Spleen (tissue), 11 donors: ENCODE results near the gene HTR5A. TPM values are rescaled to one million over a fixed set of nuclear protein-coding genes. Genes with fewer than 3 reads are reported as not detected.

Source experiments
- DNase-seq: peaks from one replicate; pipeline ENCODE4 v3.0.0-alpha.2; 2020
- H3K27ac ChIP-seq, 8 donors: fragments of 200-600 bp; sonication (generic) in 7 of 8; 1 replicate in 4 of 8; 2 replicates in 4 of 8; pipeline versions ENCODE4 v1.5.0 to v1.8.0; 2016 to 2021; ENCODE audit warnings: inconsistent platforms in 4 of 8, mild to moderate bottlenecking in 4 of 8, moderate library complexity in 1 of 8
- H3K27me3 ChIP-seq, 7 donors: fragments of 200-600 bp; sonication (generic) in 6 of 7; replicated peaks in 1 of 7; 1 replicate in 4 of 7; 2 replicates in 3 of 7; pipeline versions ENCODE4 v1.5.0 to v1.8.0; 2016 to 2021; ENCODE audit warnings: inconsistent platforms in 3 of 7, mild to moderate bottlenecking in 1 of 7
- H3K36me3 ChIP-seq, 6 donors: fragments of 200-600 bp; sonication (generic) in 5 of 6; 1 replicate in 4 of 6; 2 replicates in 2 of 6; pipeline versions ENCODE4 v1.5.0 to v1.8.0; 2016 to 2021; ENCODE audit warnings: inconsistent platforms in 2 of 6
- H3K4me1 ChIP-seq, 6 donors: fragments of 200-600 bp; sonication (generic) in 5 of 6; 1 replicate in 3 of 6; 2 replicates in 3 of 6; pipeline versions ENCODE4 v1.5.0 to v1.8.0; 2016 to 2021; ENCODE audit warnings: inconsistent platforms in 3 of 6
- H3K4me3 ChIP-seq, 8 donors: fragments of 200-600 bp; sonication (generic) in 7 of 8; 1 replicate in 4 of 8; 2 replicates in 4 of 8; pipeline versions ENCODE4 v1.5.0 to v1.8.0; 2016 to 2021; ENCODE audit warnings: inconsistent platforms in 4 of 8, mild to moderate bottlenecking in 4 of 8, moderate library complexity in 2 of 8
- H3K9me3 ChIP-seq, 8 donors: fragments of 200-600 bp; sonication (generic) in 7 of 8; 1 replicate in 4 of 8; 2 replicates in 4 of 8; pipeline versions ENCODE4 v1.5.0 to v1.8.0; 2016 to 2021; ENCODE audit warnings: inconsistent platforms in 4 of 8
- POLR2A ChIP-seq, 3 donors: fragments of 450-650 bp; IDR thresholded peaks; one replicate each; pipeline ENCODE4 v1.5.1; 2017; ENCODE audit warnings: antibody characterized with exemption in 3 of 3, mild to moderate bottlenecking in 1 of 3
- POLR2AphosphoS5 ChIP-seq, 3 donors: sonication (generic); formaldehyde crosslinking; IDR thresholded peaks; one replicate each; pipeline ENCODE4 v1.5.1; 2017; ENCODE audit warnings: antibody characterized with exemption in 3 of 3
- WGBS, 5 donors: extraction: QIAGEN DNeasy Blood & Tissue Kit in 3 of 5; methylation state at CpG; one replicate each; pipeline versions ENCODE4 v1.1.5 to v1.1.7; 2013 to 2018; 5-methylcytosine and 5-hydroxymethylcytosine counted together
- intact Hi-C: fragments of 100-400 bp; cut with DNase I; formaldehyde crosslinking; loops from one replicate; pipeline ENCODE4 v1.15.0; 2023; ENCODE audit warnings: low total_unique reads
- polyA plus RNA-seq, 3 donors: library from polyadenylated mRNA; stranded (reverse); fragments of 200-250 nt; gene quantifications; one replicate each; pipeline ENCODE4 v1.2.1, GENCODE V29; 2013
- small RNA-seq, 4 donors: library from RNA; depleted of rRNA; stranded (forward); fragments of <200 nt; gene quantifications; one replicate each; pipeline ENCODE3, GENCODE V24; 2016
- total RNA-seq, 7 donors: library from RNA; depleted of rRNA in 3 of 7; stranded (reverse); fragments of >200 nt in 3 of 7; fragmentation: NEBNext Ultra II Directional in 4 of 7; extraction: Animal tissue kit (Norgen Biotek cat#: 25700) in 4 of 7; gene quantifications; one replicate each; pipeline versions ENCODE4 v1.1.0 to v1.2.1, GENCODE V29; 2016 to 2021
- TF ChIP-seq, protein P1 (sequence below), 11 experiments: fragments of 200-600 bp in 7 of 11; fragments of 450-650 bp in 4 of 11; sonication (generic) in 4 of 11; IDR thresholded peaks in 8 of 11; conservative IDR thresholded peaks in 3 of 11; 1 replicate in 7 of 11; 2 replicates in 4 of 11; pipeline versions ENCODE4 v1.4.0 to v1.8.0; 2016 to 2021; ENCODE audit warnings: antibody characterized with exemption in 11 of 11, inconsistent platforms in 4 of 11, mild to moderate bottlenecking in 1 of 11
- donor health status: healthy with polysubstance abuse.
- donor health status: DM: no; HTN: no; CAD: no; lungs with moderate emphysema.
- donor health status: DM: no; HTN: no; CAD: no.
- donor health status: Bipolar disorder and iron deficiency.
- donor health status: healthy.
- donor health status: DM: no; HTN: no; CAD: no.
- donor health status: DM: yes; HTN: yes; CAD: no.

Gene HTR5A
- total and polyA plus RNA-seq, 10 donors: not detected

DNA sequence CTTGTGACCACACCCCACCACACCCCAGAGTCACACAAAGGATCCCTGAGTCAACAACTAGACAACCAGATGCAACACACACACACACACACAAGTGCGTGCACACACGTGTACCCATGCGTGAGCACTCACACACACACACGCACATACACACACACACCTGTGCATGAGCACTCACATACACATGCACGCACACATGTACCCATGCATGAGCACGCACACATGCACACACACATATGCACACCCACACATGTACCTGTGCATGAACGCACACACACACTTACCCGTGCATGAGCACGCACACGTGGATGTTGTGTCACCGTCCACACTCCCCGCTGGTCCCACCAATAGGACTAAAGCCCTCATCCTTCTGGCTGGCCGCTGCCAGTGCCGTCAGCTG, 60.4 kb downstream of the HTR5A start:
- TF ChIP-seq, protein P1, sequence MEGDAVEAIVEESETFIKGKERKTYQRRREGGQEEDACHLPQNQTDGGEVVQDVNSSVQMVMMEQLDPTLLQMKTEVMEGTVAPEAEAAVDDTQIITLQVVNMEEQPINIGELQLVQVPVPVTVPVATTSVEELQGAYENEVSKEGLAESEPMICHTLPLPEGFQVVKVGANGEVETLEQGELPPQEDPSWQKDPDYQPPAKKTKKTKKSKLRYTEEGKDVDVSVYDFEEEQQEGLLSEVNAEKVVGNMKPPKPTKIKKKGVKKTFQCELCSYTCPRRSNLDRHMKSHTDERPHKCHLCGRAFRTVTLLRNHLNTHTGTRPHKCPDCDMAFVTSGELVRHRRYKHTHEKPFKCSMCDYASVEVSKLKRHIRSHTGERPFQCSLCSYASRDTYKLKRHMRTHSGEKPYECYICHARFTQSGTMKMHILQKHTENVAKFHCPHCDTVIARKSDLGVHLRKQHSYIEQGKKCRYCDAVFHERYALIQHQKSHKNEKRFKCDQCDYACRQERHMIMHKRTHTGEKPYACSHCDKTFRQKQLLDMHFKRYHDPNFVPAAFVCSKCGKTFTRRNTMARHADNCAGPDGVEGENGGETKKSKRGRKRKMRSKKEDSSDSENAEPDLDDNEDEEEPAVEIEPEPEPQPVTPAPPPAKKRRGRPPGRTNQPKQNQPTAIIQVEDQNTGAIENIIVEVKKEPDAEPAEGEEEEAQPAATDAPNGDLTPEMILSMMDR (IDR thresholded peaks at IDR 0.05 in 8 of 11, conservative IDR thresholded peaks at IDR 0.05 in 3 of 11): no peak
- TF ChIP-seq POLR2AphosphoS5 (IDR thresholded peaks at IDR 0.05) (no peak), POLR2A (IDR thresholded peaks at IDR 0.05) (no peak)
- Histone ChIP-seq H3K4me3 (no peak overlapping the region), H3K9me3 (no peaks in the 10 kb centered on the region), H3K4me1 (no peaks in the 10 kb centered on the region), H3K27ac (no peak overlapping the region), H3K27me3 (no peaks in the 10 kb centered on the region), H3K36me3 (no peaks in the 10 kb centered on the region)
- intact Hi-C loops: no loop called here
- WGBS, 5 donors: 91 to 96% (median 93%) methylated on average over 14 of the region's 14 CpGs
- no peak for DNase-seq

GRCh38 chr7:155131090-155131489, 61.0 kb downstream of the HTR5A start:
- intact Hi-C loops: no loop called here
- Histone ChIP-seq H3K27me3 (no peaks in the 10 kb centered on the region), H3K27ac (no peak overlapping the region), H3K36me3 (no peaks in the 10 kb centered on the region), H3K4me3 (no peak overlapping the region), H3K4me1 (no peaks in the 10 kb centered on the region), H3K9me3 (no peaks in the 10 kb centered on the region)
- TF ChIP-seq, protein P1 (IDR thresholded peaks at IDR 0.05 in 8 of 11, conservative IDR thresholded peaks at IDR 0.05 in 3 of 11): no peak
- no peak for DNase-seq
- 81 to 89% (median 88%) methylated on average over 10 to 13 of the region's 13 CpGs for WGBS, 5 donors

- Histone ChIP-seq H3K9me3 (no peaks in the 10 kb centered on the region), H3K36me3 (no peaks in the 10 kb centered on the region), H3K4me3 (no peak overlapping the region), H3K4me1 (no peaks in the 10 kb centered on the region), H3K27ac (no peak overlapping the region), H3K27me3 (no peaks in the 10 kb centered on the region)
- WGBS, 5 donors: 77 to 90% (median 83%) methylated on average over 8 to 9 of the region's 9 CpGs
- intact Hi-C loops: no loop called here
- no peak for DNase-seq
- TF ChIP-seq, protein P1 (IDR thresholded peaks at IDR 0.05 in 8 of 11, conservative IDR thresholded peaks at IDR 0.05 in 3 of 11): no peak
- TF ChIP-seq POLR2A (IDR thresholded peaks at IDR 0.05) (no peak), POLR2AphosphoS5 (IDR thresholded peaks at IDR 0.05) (no peak)
Observed at GRCh38 chr7:155132431-155132830, 62.3 kb downstream of the HTR5A start.

DNA sequence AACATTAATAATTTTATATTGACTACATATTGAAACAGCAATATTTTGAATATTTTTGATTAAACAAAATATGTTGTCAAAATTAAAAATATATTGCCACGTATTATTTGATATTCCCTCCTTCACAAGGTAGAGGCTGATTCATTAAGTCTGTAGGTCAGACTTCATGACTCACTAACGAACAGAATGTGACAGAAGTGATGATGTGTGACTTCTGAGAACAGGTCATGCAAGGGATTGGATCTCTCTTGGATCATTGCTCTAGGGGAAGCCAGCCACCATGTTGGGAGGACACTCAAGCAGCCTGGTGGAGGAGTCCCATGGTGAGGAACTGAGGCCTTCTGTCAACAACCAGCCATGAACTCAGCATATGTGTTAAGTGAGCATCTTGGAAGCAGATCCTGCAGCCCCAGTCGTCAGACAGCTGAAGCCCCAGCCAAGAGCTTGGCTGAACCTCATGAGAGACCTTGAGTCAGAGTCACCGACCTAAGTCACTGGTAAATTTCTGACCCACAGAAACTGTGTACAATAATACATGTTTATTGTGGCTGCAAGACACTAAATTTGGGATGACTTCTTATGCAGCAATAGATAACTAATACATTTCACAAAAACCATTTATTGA, 66.6 kb downstream of the HTR5A start:
- Histone ChIP-seq H3K4me1 (no peaks in the 10 kb centered on the region), H3K36me3 (no peaks in the 10 kb centered on the region), H3K9me3 (no peaks in the 10 kb centered on the region), H3K4me3 (no peak overlapping the region), H3K27ac (no peak overlapping the region), H3K27me3 (peaks cover 0 to 29% (median 0%) of the 10 kb centered on the region in 7 donors)
- intact Hi-C loops: no loop called here
- 47 to 64% (median 54%) methylated on average over 4 of the region's 4 CpGs for WGBS, 5 donors
- TF ChIP-seq, protein P1 (IDR thresholded peaks at IDR 0.05 in 8 of 11, conservative IDR thresholded peaks at IDR 0.05 in 3 of 11): no peak
- DNase-seq: no peak

Small RNAs within 50 kb of the gene (small RNA-seq; reads per million reads assigned to genes)
- 0 reads per million in 4 donors for gene AC092628.1

Other genes with a start within 250 kb of the HTR5A start
- gene PAXIP1, start 67.2 kb upstream of the HTR5A start, total RNA-seq: 10 to 100 TPM; 10.7 to 15.0 (median 13.6) TPM
- 1 to 10 TPM; 2.7 to 6.1 (median 2.7) TPM for gene PAXIP1, start 67.2 kb upstream of the HTR5A start, polyA plus RNA-seq
- 10 to 100 TPM; 26.2 to 61.8 (median 31.6) TPM for gene INSIG1, start 227.6 kb downstream of the HTR5A start, total RNA-seq
- 10 to 100 TPM; 15.8 to 20.5 (median 18.6) TPM for gene INSIG1, start 227.6 kb downstream of the HTR5A start, polyA plus RNA-seq